Stimulated activated CD4-positive, alpha-beta T cell treated with anti-CD3 and anti-CD28 coated beads, Interleukin-4, amount 100 ng/mL, for 4 hours (primary cell): ENCODE results near the gene ARHGEF9.
"Not testable (repeated sequence)": the region's sequence is repeated elsewhere in the genome, so short reads cannot be mapped to it uniquely, and the experiment has no call there.

Experiments
- DNase-seq, 2 experiments: peaks; one replicate each; pipeline ENCODE4 v3.0.0-alpha.2; 2020

Gene ARHGEF9

GRCh38 chrX:63784902-63785707, at the start of gene ARHGEF9:
TSS of gene ARHGEF9 (minus strand) at chrX:63785214. CDS start at chrX:63785145, 69 bp downstream.
- DNase-seq = no peak

- not testable (repeated sequence) for DNase-seq
These were observed 40.4 kb upstream of the ARHGEF9 start for GRCh38 chrX:63825446-63825845.

- no peak for DNase-seq
These were observed 33.1 kb upstream of the ARHGEF9 start for GRCh38 chrX:63818156-63818555.

- no peak for DNase-seq
These were observed 32.7 kb upstream of the ARHGEF9 start for GRCh38 chrX:63817696-63818095.

GRCh38 chrX:63812823-63813222, 27.8 kb upstream of the ARHGEF9 start:
- DNase-seq = no peak

- DNase-seq = no peak
These were observed 25.7 kb upstream of the ARHGEF9 start for GRCh38 chrX:63810746-63811145.

GRCh38 chrX:63809173-63809572, 24.2 kb upstream of the ARHGEF9 start:
- DNase-seq = no peak

- DNase-seq = not testable (repeated sequence)
These were observed 10.4 kb upstream of the ARHGEF9 start for GRCh38 chrX:63795406-63795805.

GRCh38 chrX:63785708-63786040, 660 bp upstream of the ARHGEF9 start:
- no peak for DNase-seq

GRCh38 chrX:63784346-63784901, 590 bp downstream of the ARHGEF9 start:
- DNase-seq = no peak

GRCh38 chrX:63782515-63782914, 2.5 kb downstream of the ARHGEF9 start:
- no peak for DNase-seq

- no peak for DNase-seq
These were observed 16.3 kb downstream of the ARHGEF9 start for GRCh38 chrX:63768760-63769159.

- no peak for DNase-seq
These were observed 19.3 kb downstream of the ARHGEF9 start for GRCh38 chrX:63765712-63766111.

- no peak for DNase-seq
These were observed 20.1 kb downstream of the ARHGEF9 start for GRCh38 chrX:63764946-63765345.

- no peak for DNase-seq
These were observed 23.4 kb downstream of the ARHGEF9 start for GRCh38 chrX:63761639-63762038.

GRCh38 chrX:63758011-63758410, 27.0 kb downstream of the ARHGEF9 start:
- DNase-seq = no peak

GRCh38 chrX:63755892-63756291, 29.1 kb downstream of the ARHGEF9 start:
- no peak for DNase-seq

GRCh38 chrX:63754860-63755579, 30.0 kb downstream of the ARHGEF9 start:
- DNase-seq = peak; percentile 75 to 88

GRCh38 chrX:63754136-63754859, 30.7 kb downstream of the ARHGEF9 start:
- peak in 1 of 2 experiments; percentile 4 for DNase-seq

- no peak for DNase-seq
These were observed 33.5 kb downstream of the ARHGEF9 start for GRCh38 chrX:63751481-63751880.

- DNase-seq = no peak
These were observed 34.2 kb downstream of the ARHGEF9 start for GRCh38 chrX:63750811-63751210.

- no peak for DNase-seq
These were observed 37.7 kb downstream of the ARHGEF9 start for GRCh38 chrX:63747331-63747730.

GRCh38 chrX:63746715-63747114, 38.3 kb downstream of the ARHGEF9 start:
- no peak for DNase-seq
